Body of pancreas (tissue), 4 donors: ENCODE measurements around the gene HAVCR1. TPM values are rescaled to one million over a fixed set of nuclear protein-coding genes. Genes with fewer than 3 reads are reported as not detected.

Source experiments
- ATAC-seq: fragments of 150-250 bp; one replicate; pipeline ENCODE4 v1.9.1; 2016
- DNase-seq, 4 donors: peaks; one replicate each; pipeline ENCODE4 v3.0.0-alpha.2; 2019
- H3K27ac ChIP-seq, 4 donors: fragments of 200-600 bp; sonication (generic); 1 replicate in 3 of 4; 2 replicates in 1 of 4; pipeline versions ENCODE4 v1.5.1 to v1.6.1; 2016 to 2019; ENCODE audit warnings: mild to moderate bottlenecking in 1 of 4, mixed read lengths in 1 of 4, moderate library complexity in 1 of 4
- H3K27me3 ChIP-seq, 2 donors: fragments of 200-600 bp; sonication (generic); one replicate each; pipeline ENCODE4 v1.6.0; 2016; ENCODE audit warnings: mild to moderate bottlenecking in 1 of 2
- H3K36me3 ChIP-seq, 2 donors: fragments of 200-600 bp; sonication (generic); replicated peaks in 1 of 2; 2 replicates each; pipeline ENCODE4 v1.5.1; 2016; ENCODE audit warnings: low read depth in 2 of 2; ENCODE audit not compliant: insufficient read depth in 1 of 2
- H3K4me1 ChIP-seq: fragments of 200-600 bp; sonication (generic); one replicate; pipeline ENCODE4 v1.6.0; 2016
- H3K4me3 ChIP-seq, 2 donors: fragments of 200-600 bp; sonication (generic); 1 replicate in 1 of 2; 2 replicates in 1 of 2; pipeline ENCODE4 v1.5.1; 2016 to 2019
- H3K9me3 ChIP-seq, 3 donors: fragments of 200-600 bp; sonication (generic); 1 replicate in 2 of 3; 2 replicates in 1 of 3; pipeline ENCODE4 v1.5.1; 2016
- POLR2A ChIP-seq, 3 donors: fragments of 450-650 bp; IDR thresholded peaks; one replicate each; pipeline ENCODE4 v1.6.1; 2016; ENCODE audit warnings: antibody characterized with exemption in 3 of 3, mild to moderate bottlenecking in 2 of 3
- WGBS, 2 donors: methylation state at CpG; one replicate each; pipeline ENCODE4 v1.1.5; 2017; 5-methylcytosine and 5-hydroxymethylcytosine counted together
- intact Hi-C: fragments of 100-400 bp; cut with DNase I; formaldehyde crosslinking; loops from one replicate; pipeline ENCODE4 v1.15.1; 2023
- total RNA-seq, 2 donors: library from RNA; depleted of rRNA; stranded (reverse); fragments of >200 nt; gene quantifications; one replicate each; pipeline ENCODE4 v1.1.0, GENCODE V29; 2016
- TF ChIP-seq, protein P1 (sequence below), 7 experiments: fragments of 450-650 bp in 4 of 7; fragments of 200-600 bp in 3 of 7; sonication (generic) in 3 of 7; IDR thresholded peaks; one replicate each; pipeline ENCODE4 v1.5.1; 2016 to 2019; ENCODE audit warnings: antibody characterized with exemption in 7 of 7

HAVCR1 gene
- total RNA-seq, 2 donors from 2014 or later, result not detected

DNA sequence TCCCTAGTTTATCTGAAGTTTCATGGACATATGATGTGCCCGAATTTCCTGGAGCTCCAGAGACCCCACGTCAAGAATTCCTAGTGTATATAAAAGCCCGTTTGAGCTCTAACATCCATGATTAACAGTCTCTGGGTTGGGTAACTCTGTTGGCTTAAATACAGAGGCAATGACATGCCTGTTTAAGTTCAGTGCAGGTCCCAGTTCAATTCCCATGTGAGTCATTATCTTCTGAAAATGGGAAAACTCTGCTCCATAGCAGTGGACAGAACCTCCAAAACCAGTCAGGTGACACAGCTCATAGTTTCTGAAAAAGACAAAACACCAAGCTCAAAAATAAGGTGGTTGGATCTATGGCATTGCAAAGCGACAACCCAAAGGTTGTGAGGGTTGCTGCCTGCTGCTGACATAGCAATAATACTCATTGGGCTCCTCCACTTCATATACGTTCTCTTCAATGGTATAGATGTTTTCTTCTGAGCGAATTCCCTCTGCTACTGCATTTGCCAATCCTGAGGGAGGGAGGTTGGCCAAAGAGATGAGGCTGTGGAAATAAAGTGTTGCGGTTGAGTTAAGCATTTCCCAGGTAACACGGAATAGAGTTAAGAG lies 27.9 kb upstream of the HAVCR1 start:
- TF ChIP-seq, protein P1, sequence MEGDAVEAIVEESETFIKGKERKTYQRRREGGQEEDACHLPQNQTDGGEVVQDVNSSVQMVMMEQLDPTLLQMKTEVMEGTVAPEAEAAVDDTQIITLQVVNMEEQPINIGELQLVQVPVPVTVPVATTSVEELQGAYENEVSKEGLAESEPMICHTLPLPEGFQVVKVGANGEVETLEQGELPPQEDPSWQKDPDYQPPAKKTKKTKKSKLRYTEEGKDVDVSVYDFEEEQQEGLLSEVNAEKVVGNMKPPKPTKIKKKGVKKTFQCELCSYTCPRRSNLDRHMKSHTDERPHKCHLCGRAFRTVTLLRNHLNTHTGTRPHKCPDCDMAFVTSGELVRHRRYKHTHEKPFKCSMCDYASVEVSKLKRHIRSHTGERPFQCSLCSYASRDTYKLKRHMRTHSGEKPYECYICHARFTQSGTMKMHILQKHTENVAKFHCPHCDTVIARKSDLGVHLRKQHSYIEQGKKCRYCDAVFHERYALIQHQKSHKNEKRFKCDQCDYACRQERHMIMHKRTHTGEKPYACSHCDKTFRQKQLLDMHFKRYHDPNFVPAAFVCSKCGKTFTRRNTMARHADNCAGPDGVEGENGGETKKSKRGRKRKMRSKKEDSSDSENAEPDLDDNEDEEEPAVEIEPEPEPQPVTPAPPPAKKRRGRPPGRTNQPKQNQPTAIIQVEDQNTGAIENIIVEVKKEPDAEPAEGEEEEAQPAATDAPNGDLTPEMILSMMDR (IDR thresholded peaks at IDR 0.05), result no peak
- no peaks in the 10 kb centered on the region for H3K9me3 ChIP-seq
- no peak overlapping the region for H3K27ac ChIP-seq
- H3K4me1 ChIP-seq, result no peaks in the 10 kb centered on the region
- ATAC-seq (no peak), DNase-seq (no peak)
- WGBS, 2 donors, result 68 to 76% methylated on average over 8 of the region's 8 CpGs
- H3K4me3 ChIP-seq, result no peak overlapping the region
- H3K27me3 ChIP-seq, result no peaks in the 10 kb centered on the region
- no peaks in the 10 kb centered on the region for H3K36me3 ChIP-seq
- intact Hi-C loops, result no loop called here

DNA sequence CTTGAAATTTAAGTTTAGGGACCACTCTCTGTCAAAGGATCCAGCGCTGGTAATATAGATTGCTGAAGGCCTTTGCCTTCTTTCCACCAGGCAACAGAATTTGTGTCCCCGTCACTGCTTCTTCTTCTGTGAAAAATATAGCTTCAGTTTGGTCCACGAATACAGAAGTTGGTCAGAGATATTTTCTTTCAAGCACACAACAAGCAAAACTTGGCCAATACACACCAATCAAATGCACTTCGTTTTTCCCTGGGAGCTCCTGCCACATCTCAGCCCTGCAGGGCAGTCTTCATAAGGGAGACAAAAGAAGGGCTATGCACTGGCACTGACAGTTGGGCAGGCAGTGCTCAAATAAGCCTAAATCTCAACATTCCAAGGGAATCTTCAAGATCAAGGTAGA lies 27.0 kb upstream of the HAVCR1 start:
- WGBS, 2 donors, result 66 to 77% methylated on average over 4 of the region's 4 CpGs
- TF ChIP-seq POLR2A (IDR thresholded peaks at IDR 0.05), result no peak
- TF ChIP-seq, protein P1 (IDR thresholded peaks at IDR 0.05), result no peak
- Histone ChIP-seq H3K27ac (no peak overlapping the region), H3K4me1 (no peaks in the 10 kb centered on the region), H3K4me3 (no peak overlapping the region), H3K36me3 (no peaks in the 10 kb centered on the region), H3K9me3 (no peaks in the 10 kb centered on the region), H3K27me3 (no peaks in the 10 kb centered on the region)
- no peak for ATAC-seq
- DNase-seq, result no peak
- intact Hi-C loops, result no loop called here

DNA sequence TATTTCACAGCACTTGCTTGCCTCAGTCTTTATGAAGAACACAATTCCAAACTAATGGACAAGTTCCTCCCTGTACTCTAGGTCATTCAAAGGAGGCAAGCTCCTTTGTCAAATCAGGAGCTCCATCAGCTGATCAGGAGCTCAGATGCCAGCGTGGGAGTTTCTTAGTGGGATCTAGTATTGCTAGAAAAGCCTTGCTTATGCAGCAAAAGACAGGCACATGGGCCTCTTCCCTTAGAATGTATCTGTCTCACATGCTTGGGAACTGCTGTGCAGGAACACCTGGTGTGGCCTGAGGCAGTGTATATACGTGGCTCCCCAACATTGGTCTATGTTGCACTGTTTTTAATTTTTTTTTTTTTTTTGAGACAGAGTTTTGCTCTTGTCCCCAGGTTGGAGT lies 21.4 kb upstream of the HAVCR1 start:
- Histone ChIP-seq H3K27ac (no peak overlapping the region), H3K4me3 (no peak overlapping the region)
- TF ChIP-seq, protein P1 (IDR thresholded peaks at IDR 0.05), result no peak
- no peak for TF ChIP-seq POLR2A (IDR thresholded peaks at IDR 0.05)

DNA sequence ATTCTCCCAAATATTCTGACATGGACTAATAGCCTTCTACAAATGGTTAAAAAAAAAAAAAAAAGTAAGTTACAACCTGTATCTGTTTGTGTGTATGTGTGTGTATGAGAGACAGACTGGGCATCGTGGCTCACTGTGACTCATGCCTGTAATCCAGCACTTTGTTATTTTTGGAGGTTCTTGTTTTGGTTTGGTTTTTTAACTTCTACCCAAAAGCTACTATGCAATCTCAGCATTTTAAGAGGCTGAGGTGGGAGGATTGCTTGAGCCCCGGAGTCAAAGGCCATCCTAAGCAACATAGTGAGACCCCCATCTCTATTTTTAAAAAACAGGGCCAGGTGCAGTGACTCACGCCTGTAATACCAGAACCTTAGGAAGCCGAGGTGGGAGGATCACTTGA lies 17.6 kb upstream of the HAVCR1 start:
- no peak for TF ChIP-seq POLR2A (IDR thresholded peaks at IDR 0.05)
- TF ChIP-seq, protein P1 (IDR thresholded peaks at IDR 0.05), result no peak
- ATAC-seq (no peak), DNase-seq (peak in 1 of 4 donors; percentile 4)
- Histone ChIP-seq H3K27ac (no peak overlapping the region), H3K9me3 (no peaks in the 10 kb centered on the region), H3K27me3 (no peaks in the 10 kb centered on the region), H3K4me3 (no peak overlapping the region), H3K36me3 (no peaks in the 10 kb centered on the region), H3K4me1 (no peaks in the 10 kb centered on the region)
- intact Hi-C loops, result no loop called here
- WGBS, 2 donors, result 48 to 57% methylated on average over 4 of the region's 4 CpGs

More for the DNA sequence above, 21.4 kb upstream of the HAVCR1 start:
- no peaks in the 10 kb centered on the region for H3K36me3 ChIP-seq
- ATAC-seq (no peak), DNase-seq (no peak)
- no peaks in the 10 kb centered on the region for H3K4me1 ChIP-seq
- H3K9me3 ChIP-seq, result no peaks in the 10 kb centered on the region
- intact Hi-C loops, result no loop called here
- 30 to 65% methylated on average over 2 of the region's 2 CpGs for WGBS, 2 donors
- no peaks in the 10 kb centered on the region for H3K27me3 ChIP-seq

DNA sequence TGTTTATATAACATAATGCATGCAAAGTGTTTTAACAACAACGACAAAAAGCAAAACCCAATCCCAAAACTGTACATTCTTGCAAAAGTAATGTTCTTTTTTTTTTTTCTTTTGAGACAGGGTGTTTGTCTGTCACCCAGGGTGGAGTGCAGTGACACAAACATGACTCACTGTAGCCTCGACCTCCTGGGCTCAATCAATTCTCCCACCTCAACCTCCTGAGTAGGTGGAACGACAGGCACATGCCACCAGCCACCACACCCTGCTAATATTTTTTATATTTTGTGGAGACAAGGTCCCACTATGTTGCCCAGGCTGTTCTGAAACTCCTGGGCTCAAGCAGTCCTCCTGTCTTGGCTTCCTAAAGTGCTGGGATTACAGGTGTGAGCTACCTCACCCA lies 13.6 kb upstream of the HAVCR1 start:
- intact Hi-C loops, result no loop called here

More for the DNA sequence above, 13.6 kb upstream of the HAVCR1 start:
- Histone ChIP-seq H3K27ac (no peak overlapping the region), H3K4me3 (no peak overlapping the region), H3K4me1 (no peaks in the 10 kb centered on the region), H3K36me3 (no peaks in the 10 kb centered on the region), H3K27me3 (no peaks in the 10 kb centered on the region), H3K9me3 (no peaks in the 10 kb centered on the region)
- 25 to 42% methylated on average over 3 of the region's 3 CpGs for WGBS, 2 donors
- TF ChIP-seq POLR2A (IDR thresholded peaks at IDR 0.05), result no peak
- TF ChIP-seq, protein P1 (IDR thresholded peaks at IDR 0.05), result no peak
- no peak for ATAC-seq
- no peak for DNase-seq
